Posterior cingulate gyrus (tissue), 11 donors: ENCODE results near the gene SLC29A2.
"Not testable (repeated sequence)": the region's sequence is repeated elsewhere in the genome, so short reads cannot be mapped to it uniquely, and the experiment has no call there.

Experiments used
- DNase-seq, 10 donors: peaks; one replicate each; pipeline versions ENCODE4 v3.0.0 to v3.0.0-alpha.2; 2020 to 2021; ENCODE audit warnings: mixed read lengths in 3 of 10
- intact Hi-C: fragments of 100-400 bp; cut with DNase I; formaldehyde crosslinking; loops from one replicate; pipeline ENCODE4 v1.15.1; 2023

Gene SLC29A2

GRCh38 chr11:66360406-66361073, 11.0 kb downstream of the SLC29A2 start:
- DNase-seq: peak in 1 of 10 donors; percentile 63
- intact Hi-C loops: no loop called here

DNA sequence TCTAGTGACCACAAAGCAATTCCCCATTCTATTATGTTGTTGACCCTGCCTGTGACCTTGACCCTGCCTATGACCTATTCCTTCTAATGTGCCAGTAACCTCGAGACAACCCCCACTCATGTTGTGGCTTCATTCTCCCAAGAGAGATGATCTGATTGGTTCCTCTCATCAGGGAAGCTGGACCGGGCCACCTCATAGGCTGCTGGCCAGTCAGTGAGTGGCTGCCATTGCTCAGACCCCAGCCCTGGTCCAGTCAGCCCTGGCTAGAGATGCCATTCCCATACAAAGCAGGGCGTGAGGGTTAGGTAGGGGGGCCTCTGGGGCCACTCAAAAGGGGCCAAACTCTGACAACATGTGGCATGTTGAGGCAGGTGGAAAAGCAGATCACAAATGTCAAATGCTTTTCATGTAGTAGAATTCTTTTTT, 11.9 kb downstream of the SLC29A2 start:
- intact Hi-C loops: no loop called here
- DNase-seq: peak in 1 of 10 donors; percentile 37

DNA sequence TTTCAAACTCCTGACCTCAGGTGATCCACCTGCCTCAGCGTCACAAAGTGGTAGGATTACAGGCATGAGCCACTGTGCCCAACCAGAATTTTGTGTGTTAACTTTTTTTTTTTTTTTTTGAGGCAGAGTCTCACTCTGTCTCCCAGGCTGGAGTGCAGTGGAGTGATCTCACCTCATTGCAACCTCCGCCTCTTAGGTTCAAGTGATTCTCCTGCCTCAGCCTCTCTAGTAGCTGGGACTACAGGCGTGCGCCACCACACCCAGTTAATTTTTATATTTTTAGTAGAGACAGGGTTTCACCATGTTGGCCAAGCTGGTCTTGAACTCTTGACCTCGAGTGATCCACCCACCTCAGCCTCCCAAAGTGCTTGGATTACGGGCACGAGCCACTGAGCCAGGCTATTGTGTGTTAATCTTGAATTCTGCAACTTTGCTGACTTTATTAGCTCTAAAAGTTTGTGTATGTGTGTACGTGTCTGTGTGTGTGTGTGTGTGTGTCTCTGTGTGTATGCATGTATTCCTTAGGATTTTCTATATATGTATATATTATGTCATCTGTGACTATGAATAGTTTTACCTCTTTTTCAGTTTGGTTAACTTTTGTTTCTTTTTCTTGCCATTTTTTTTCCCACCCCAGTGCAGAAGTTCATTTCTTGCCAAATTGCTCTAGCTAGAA, 20.9 kb downstream of the SLC29A2 start:
- peak in 2 of 10 donors; percentile 20 to 26 for DNase-seq
- intact Hi-C loops: not testable (repeated sequence)

- peak in 1 of 10 donors; percentile 10 for DNase-seq
- intact Hi-C loops: no loop called here
Measured at GRCh38 chr11:66349084-66349386, 22.5 kb downstream of the SLC29A2 start.

DNA sequence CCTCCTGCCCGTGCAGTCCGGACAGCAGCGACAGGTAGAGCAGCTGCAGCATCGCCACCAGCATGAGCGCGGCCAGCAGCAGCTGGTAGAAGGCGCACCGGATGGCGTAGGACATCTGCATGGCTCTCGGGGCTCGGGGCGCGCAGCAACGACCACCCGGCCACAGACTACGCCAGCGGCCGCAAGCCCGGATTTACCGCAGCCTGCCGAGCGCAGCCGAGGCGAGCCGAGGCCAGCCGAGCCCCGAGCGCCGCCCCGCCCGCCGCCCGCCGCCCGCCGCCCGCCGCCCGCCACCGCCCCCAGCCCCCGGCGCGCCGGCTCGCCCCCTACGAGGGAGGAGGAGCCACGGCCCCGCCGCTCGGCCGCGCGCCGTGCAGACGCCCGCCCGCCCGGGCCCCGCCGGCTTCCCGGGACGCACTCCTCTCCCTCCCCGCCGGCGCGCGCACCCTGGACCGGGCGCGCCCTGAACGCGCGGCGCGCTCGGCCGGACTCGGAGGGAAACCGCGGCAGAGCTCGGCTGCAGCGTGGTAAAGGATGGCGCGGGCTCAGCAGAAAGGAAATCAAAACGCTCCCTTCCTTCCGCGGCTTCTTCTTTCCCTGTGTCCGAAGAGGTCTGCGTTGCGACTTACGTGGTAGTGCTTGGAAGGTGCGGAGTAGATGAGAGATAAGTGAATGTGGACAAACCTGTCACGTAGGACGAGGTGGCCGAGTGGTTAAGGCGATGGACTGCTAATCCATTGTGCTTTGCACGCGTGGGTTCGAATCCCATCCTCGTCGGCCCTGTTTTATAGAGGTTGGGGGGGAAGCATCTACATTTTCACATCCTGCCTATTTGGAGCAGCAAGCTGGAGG, 23.9 kb downstream of the SLC29A2 start, which contains the start of gene B4GAT1:
Gene B4GAT1, minus strand, starts transcription at position 205 of the 852 bp plus-strand sequence. Its CDS starts 84 bp downstream, at position 121.
- intact Hi-C loops: no loop called here
- DNase-seq: peak; percentile 74 to 97 (median 82)

DNA sequence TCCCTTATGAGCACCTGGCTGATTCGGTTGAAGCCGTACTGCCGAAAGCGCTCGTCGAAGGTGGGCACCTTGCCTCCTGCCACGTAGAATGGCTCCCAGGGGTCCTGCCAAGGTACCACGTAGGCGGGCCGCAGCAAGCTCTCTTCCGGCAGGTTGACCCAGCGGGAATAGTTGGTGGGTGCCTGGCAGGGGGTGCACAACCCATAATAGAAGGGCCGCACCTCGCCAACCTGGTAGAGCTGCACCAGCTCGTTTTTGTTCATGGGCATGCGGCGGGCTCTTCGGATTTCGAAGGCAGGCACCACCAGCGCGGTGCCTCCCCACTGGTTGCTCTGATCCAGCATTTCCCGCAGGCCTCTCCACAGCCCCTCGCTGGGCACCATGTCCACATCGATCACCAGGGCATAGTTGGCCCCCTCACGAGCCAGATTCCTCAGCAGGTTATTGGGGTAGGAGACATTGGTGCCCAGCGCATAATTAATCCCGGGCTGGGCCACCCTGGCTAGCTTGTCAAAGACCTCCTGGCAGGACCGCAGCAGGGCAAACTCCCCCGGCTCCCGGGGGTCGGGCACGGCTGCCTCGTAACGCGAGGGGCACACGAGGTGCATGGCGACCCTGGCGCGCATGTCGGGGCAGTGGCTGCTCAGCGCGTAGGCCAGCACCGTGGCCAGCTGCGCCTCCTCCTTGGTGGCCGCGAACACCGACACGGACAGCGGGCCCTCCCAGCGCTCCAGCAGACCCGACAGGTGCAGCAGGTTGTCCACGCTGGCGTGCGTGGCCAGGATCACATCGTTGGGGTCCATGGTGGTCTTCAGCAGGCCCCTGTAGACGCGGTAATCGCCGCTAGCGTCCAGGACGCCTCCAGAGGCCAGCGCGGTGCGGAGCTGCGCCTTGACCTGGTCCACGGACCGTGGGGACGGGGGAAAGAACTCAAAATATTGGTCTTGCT, 24.8 kb downstream of the SLC29A2 start:
- peak in 4 of 10 donors; percentile 19 to 90 (median 82) for DNase-seq
- intact Hi-C loops: no loop called here

- intact Hi-C loops: no loop called here
- no peak for DNase-seq
Measured at GRCh38 chr11:66345316-66345649, 26.3 kb downstream of the SLC29A2 start.

DNA sequence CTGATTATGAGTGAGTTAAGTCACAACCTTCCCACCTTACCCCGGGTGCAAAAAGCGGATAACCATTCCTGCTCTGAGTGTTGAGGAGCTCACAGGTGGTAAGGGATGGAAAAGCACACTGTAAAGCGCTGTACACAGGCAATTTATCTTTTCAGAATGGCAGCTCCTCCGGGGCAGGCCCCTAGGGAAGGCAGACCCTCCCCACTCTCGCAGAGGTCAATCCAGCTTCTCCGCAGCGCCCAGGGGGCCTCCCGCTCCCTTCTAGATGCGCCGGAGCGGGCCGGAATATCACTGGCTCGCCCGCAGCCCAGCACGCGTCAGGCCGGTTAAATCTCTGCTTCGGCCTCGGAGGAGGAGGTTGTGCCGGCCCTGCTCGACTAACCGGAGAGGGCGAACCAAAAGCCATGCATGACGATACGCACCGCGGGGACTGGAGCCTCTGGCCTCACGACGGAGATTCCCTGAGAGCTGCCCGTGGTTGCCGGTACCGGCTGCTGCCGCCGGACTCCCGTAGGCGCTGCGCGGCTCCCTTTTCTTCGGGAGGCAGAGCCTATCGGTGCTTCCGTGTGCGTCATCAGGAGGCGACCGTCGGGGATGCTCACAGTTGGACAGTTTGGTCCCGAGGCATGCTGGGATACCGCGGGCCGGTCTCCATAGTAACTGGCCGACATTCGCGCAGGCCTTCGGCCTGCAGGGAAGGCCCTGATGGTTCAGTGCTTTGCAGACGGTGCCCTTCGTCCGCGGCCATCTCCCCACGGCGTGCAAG, 26.8 kb downstream of the SLC29A2 start, which contains the start of gene BRMS1:
Gene BRMS1, minus strand, starts transcription at position 555 of the 766 bp plus-strand sequence. CDS start 2,870 bp downstream, outside the sequence.
- DNase-seq: peak; percentile 95 to 99 (median 98)
- intact Hi-C loops: no loop called here

DNA sequence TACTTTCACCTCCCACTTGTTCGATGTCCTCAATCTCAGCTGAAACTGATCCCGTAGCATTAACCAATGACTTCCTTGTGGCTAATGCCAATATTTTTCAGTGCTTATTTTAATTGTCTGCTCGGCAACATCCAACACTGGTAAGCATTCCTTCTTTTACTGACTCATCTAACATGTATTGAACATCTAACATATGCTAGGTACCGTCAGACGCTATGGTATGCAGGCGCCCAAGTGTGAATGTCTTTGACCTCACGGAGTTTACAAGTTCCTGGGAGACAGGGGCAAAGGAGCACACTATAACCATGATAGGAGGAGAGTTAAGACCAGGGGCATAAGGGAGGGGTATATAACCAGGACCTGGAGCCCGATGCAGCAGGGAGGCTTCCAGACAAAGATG, 28.4 kb downstream of the SLC29A2 start:
- peak in 3 of 10 donors; percentile 3 to 20 (median 6) for DNase-seq
- intact Hi-C loops: no loop called here

DNA sequence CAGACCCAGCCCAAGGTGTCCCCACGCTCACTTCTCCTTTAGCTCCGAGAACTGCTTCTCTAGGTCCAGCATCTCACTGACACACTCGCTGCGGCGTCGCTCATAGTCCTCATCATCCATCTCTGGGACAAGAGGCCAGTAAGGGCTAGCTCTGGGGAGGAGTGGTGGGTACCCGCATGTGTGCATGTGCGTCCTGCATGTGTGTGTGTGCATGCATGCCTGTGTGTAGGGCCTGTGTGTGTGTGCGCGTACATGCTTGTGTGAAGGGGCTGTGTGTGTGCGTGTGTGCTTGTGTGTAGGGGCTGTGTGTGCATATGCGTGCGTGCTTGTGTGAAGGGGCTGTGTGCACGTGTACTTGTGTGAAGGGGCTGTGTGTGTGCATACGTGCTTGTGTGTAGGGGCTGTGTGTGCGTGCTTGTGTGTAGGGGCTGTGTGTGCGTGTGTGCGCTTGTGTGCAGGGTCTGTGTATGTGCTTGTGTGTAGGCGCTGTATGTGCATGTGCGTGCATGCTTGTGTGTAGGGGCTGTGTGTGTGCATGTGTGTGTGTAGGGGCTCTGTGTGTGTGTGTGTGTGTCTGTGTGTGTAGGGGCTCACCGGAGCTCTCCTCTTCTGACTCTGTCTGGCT, 29.9 kb downstream of the SLC29A2 start:
- peak in 3 of 10 donors; percentile 35 to 45 (median 38) for DNase-seq
- intact Hi-C loops: no loop called here

- intact Hi-C loops: no loop called here
- peak in 3 of 10 donors; percentile 44 to 73 (median 58) for DNase-seq
Measured at GRCh38 chr11:66340596-66341501, 30.7 kb downstream of the SLC29A2 start.

DNA sequence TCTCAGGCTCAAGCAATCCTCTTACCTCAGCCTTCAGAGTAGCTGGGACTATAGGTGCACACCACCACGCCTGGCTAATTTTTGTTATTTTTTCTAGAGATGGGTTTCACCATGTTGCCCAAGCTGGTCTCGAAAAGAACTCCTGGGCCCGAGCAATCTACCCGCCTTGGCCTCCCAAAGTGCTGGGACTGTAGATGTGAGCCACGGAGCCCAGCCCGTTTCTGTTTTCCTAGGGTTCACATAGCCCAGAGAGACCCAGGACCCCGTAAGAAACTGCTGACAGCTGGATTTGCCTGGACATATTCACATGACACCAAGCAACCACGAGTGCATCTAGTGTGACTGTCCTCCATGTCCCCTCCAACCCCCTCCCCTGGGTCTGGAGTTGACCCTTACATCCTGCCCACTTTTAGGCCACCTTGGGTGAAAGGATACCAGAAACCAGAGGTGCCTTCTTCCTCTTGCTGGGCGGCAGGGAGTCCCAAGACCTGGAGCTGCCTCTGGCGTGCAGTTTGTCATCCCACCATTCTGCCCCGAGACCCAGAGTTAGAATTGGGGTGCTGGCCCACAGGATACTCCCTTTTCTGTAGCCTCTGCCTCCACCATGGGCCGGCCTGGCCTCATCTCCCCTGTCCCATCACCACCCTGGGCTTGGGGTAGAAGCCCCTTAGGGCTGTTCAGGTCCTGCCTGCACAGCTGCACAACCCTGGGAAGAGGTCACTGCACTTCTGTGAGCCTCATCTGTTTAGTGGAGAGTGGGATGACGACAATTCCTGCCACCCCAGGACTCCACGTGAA, 31.7 kb downstream of the SLC29A2 start:
- intact Hi-C loops: no loop called here
- peak in 2 of 10 donors; percentile 38 to 69 for DNase-seq

DNA sequence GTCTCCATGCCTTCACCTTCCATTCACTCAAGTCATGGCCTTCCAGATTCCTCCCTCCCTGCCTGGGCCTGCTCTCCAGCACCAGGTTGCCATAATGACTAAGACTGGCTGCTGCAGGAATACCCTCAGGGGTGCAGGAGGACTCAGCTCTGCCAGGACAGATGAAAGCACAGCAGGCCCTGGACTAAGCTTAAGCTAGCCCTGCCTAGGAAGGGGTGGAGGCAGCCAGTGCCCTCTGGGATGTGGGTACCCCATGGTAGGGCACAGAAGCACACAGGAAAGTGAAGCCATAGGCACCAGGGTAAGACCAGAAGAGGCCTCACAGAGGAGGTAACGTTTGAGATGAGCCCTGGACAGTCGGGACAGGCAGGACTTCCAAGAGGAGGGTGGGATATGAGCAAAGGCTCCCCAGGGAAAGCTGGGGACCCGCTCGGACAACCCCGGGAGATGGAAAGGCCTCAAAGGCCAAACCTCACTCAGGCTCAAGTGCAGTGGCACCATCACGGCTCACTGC, 32.3 kb downstream of the SLC29A2 start:
- intact Hi-C loops: no loop called here

DNA sequence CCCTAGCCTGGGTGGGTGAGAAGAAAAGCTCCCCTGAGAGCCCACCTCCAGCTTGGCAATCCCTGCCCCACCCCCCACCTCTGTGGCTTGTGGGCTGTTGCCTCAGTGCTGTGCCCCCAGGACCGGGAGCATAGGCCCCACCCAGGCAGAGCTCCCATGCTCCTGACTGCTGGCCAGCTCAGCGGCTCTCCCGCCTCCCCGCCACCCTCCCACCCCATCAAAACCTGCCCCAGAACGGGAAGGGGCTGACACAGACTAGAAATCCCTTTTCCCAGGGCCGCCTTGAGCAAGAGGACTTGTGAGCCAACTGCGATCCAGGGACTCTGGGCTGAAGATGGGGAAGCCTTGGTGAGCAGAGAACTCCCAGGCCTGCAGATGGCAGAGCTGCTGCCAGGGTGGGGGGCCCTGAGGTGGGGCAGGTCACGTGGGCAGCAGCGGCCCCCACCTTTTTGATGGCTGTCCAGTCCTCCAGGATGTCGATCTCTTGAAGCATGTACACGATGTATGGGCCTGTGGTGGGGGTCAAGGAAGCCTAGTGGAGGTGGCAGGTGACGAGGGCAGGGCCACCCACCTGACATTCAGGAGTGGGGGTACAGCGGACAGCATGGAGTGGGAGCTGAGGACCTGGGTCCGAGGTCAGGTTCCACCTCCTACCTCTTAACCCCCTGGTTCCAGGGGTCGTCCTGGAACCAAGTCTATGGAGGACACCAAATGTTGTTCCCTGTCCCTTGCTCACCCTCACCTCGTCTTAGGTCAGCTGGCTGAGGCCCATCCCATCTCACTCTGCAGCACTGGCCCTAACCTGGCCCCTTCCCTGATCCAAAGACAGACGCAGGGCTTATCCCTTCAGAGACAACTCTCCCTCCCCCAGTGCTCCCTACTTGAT, 33.0 kb downstream of the SLC29A2 start:
- peak in 3 of 10 donors; percentile 29 to 67 (median 46) for DNase-seq
- intact Hi-C loops: no loop called here

More for the DNA sequence above, 32.3 kb downstream of the SLC29A2 start:
- peak in 2 of 10 donors; percentile 57 to 69 for DNase-seq

GRCh38 chr11:66337103-66337899, 34.3 kb downstream of the SLC29A2 start:
- DNase-seq: peak in 3 of 10 donors; percentile 66 to 83 (median 82)
- intact Hi-C loops: no loop called here
